GM12878 (cell line): ENCODE data around the gene PIGQ. TPM values are rescaled to one million over a fixed set of nuclear protein-coding genes. Genes with fewer than 3 reads are reported as not detected.

Experiments
- ATAC-seq: fragments of 200-7000 bp; cut with Tn5 transposase; 3 replicates; pipeline ENCODE4 v1.9.1; 2020; ENCODE audit warnings: mild to moderate bottlenecking, moderate library complexity
- BruUV-seq: library from RNA; stranded (reverse); fragments of 400-500 nt; replicated peaks from 2 replicates; lab custom pipeline; 2021; lab: Mats Ljungman, UMichigan
- CTCF ChIA-PET: fragments of 300-600 bp; sonication (Branson Sonifier 250); formaldehyde crosslinking; extraction: SDS; loops from one replicate; lab custom pipeline; 2021; ENCODE audit warnings: inconsistent platforms; lab: Yijun Ruan, JAX
- POLR2A ChIA-PET: fragments of 350-600 bp; formaldehyde crosslinking; extraction: SDS; loops from one replicate; lab custom pipeline; 2021; ENCODE audit warnings: inconsistent platforms; lab: Charles Lee
- RAD21 ChIA-PET: fragments of 300-600 bp; sonication (Branson Sonifier 250); formaldehyde crosslinking; loops from one replicate; lab custom pipeline; 2023; ENCODE audit warnings: antibody characterized with exemption; ENCODE audit not compliant: unreplicated experiment; lab: Charles Lee
- SMC1A ChIA-PET: fragments of 300-600 bp; sonication (Branson Sonifier 250); formaldehyde crosslinking; loops from one replicate; lab custom pipeline; 2023; ENCODE audit not compliant: unreplicated experiment, uncharacterized antibody; lab: Charles Lee
- DNase-seq: peaks from one replicate; pipeline ENCODE4 v3.0.0-alpha.2; 2011; ENCODE audit warnings: low read depth, low spot score
- FAIRE-seq: peaks from 3 replicates; lab custom pipeline; 2011; peaks lifted over from hg19 to GRCh38; lab: Jason Lieb, UNC
- H2AFZ ChIP-seq: 2 replicates; pipeline ENCODE4 v1.6.0; 2011; ENCODE audit warnings: low read depth, low read length, control low read depth; ENCODE audit not compliant: control insufficient read depth
- H3K27ac ChIP-seq: 2 replicates; pipeline ENCODE4 v1.5.1; 2011; ENCODE audit warnings: control low read depth; ENCODE audit not compliant: control insufficient read depth, insufficient read depth
- H3K27me3 ChIP-seq, 2 experiments: replicated peaks in 1 of 2; 2 replicates each; pipeline versions ENCODE4 v1.6.0 to v1.6.1; 2011; ENCODE audit warnings: low read length in 1 of 2; ENCODE audit not compliant: control insufficient read depth in 2 of 2, insufficient read depth in 2 of 2
- H3K36me3 ChIP-seq, 2 experiments: 2 replicates each; pipeline ENCODE4 v1.5.1; 2011; ENCODE audit warnings: low read length in 1 of 2; ENCODE audit not compliant: control insufficient read depth in 2 of 2, insufficient read depth in 2 of 2
- H3K4me1 ChIP-seq: 2 replicates; pipeline ENCODE4 v1.6.1; 2011; ENCODE audit warnings: mild to moderate bottlenecking, low read length, moderate library complexity, mixed read lengths; ENCODE audit not compliant: control insufficient read depth, insufficient read depth
- H3K4me2 ChIP-seq: 2 replicates; pipeline ENCODE4 v1.6.0; 2011; ENCODE audit warnings: control low read depth; ENCODE audit not compliant: control insufficient read depth, insufficient read depth
- H3K4me3 ChIP-seq: fragments of 200-600 bp; sonication (generic); 2 replicates; pipeline ENCODE4 v1.5.1; 2016
- H3K79me2 ChIP-seq: 2 replicates; pipeline ENCODE4 v1.6.0; 2011; ENCODE audit warnings: low read length; ENCODE audit not compliant: control insufficient read depth, insufficient read depth
- H3K9ac ChIP-seq: 2 replicates; pipeline ENCODE4 v1.8.0; 2011; ENCODE audit warnings: low read length, control low read depth, mixed read lengths; ENCODE audit not compliant: control insufficient read depth, insufficient read depth
- H3K9me3 ChIP-seq: replicated peaks from 3 replicates; pipeline ENCODE4 v1.5.1; 2011; ENCODE audit warnings: mild to moderate bottlenecking, low read length; ENCODE audit not compliant: control insufficient read depth, insufficient read depth
- H4K20me1 ChIP-seq: 2 replicates; pipeline ENCODE4 v1.6.0; 2011; ENCODE audit not compliant: control insufficient read depth, insufficient read depth
- CBX5 ChIP-seq: sonication (generic); IDR thresholded peaks from 2 replicates; pipeline ENCODE4 v1.6.1; 2016; ENCODE audit warnings: low read depth, moderate library complexity, mild to moderate bottlenecking, inconsistent platforms
- CTCF ChIP-seq, 3 experiments: IDR thresholded peaks in 2 of 3; conservative IDR thresholded peaks in 1 of 3; 2 replicates each; pipeline ENCODE4 v1.5.1; 2011; ENCODE audit warnings: low read depth in 3 of 3, low read length in 3 of 3, mild to moderate bottlenecking in 3 of 3, control low read depth in 2 of 3, moderate library complexity in 2 of 3, inconsistent platforms in 1 of 3, mixed read lengths in 1 of 3; ENCODE audit not compliant: control insufficient read depth in 2 of 3, insufficient read depth in 1 of 3; ENCODE audit errors: extremely low read depth in 1 of 3
- RAD21 ChIP-seq: IDR thresholded peaks from 2 replicates; pipeline ENCODE4 v1.6.1; 2011; ENCODE audit warnings: mild to moderate bottlenecking, low read depth, low read length, moderate library complexity; ENCODE audit not compliant: insufficient read depth
- SMC3 ChIP-seq: IDR thresholded peaks from 2 replicates; pipeline ENCODE4 v1.6.1; 2011; ENCODE audit warnings: low read length, improper control_type of control experiment, borderline replicate concordance
- WGBS: methylation state at CpG from one replicate; pipeline ENCODE4 v1.1.6; 2016; ENCODE audit warnings: low lambda C conversion rate; ENCODE audit not compliant: insufficient replicate concordance, insufficient coverage; ENCODE audit errors: missing lambda C conversion rate; 5-methylcytosine and 5-hydroxymethylcytosine counted together
- in situ Hi-C: fragments of 300-500 bp; cut with MboI; formaldehyde crosslinking; loops from 9 replicates; pipeline ENCODE4 v1.14.3; 2018; ENCODE audit warnings: mixed read lengths
- intact Hi-C: fragments of 100-400 bp; cut with micrococcal nuclease; formaldehyde crosslinking; loops from one replicate; pipeline ENCODE4 v1.14.2; 2022; ENCODE audit not compliant: unreplicated experiment
- polyA plus RNA-seq, 11 experiments: library from polyadenylated mRNA; depleted of rRNA in 4 of 11; unstranded in 6 of 11; stranded (reverse) in 5 of 11; fragments of >200 nt; fragmentation: Nextera tagmentation in 4 of 11; fragmentation: Illumina TruSeq in 1 of 11; extraction: Ambion mirVana in 4 of 11; extraction: Trizol in 1 of 11; gene quantifications; 1 replicate in 1 of 11; 2 replicates in 10 of 11; pipeline versions ENCODE4 v1.2.1 to v1.2.3, GENCODE V29; 2011 to 2016; ENCODE audit warnings: inconsistent platforms in 2 of 11, missing spikeins in 2 of 11, low read depth in 1 of 11
- total RNA-seq, 4 experiments: library from RNA; depleted of rRNA in 3 of 4; stranded (reverse); fragments of >200 nt in 3 of 4; fragmentation: Illumina TruSeq in 1 of 4; extraction: Trizol in 1 of 4; gene quantifications; 2 replicates each; pipeline versions ENCODE4 v1.2.1 to v1.2.3, GENCODE V29; 2013 to 2021

Gene PIGQ
- total and polyA plus RNA-seq, 10 of the 15 experiments (the other 5 are each of a cell fraction or from before 2014, with no cell fraction given), result 1.8 to 31.3 (median 17.5) TPM; not detected in 1

GRCh38 chr16:600781-601180 is 31.0 kb downstream of the PIGQ start:
- ATAC-seq, result peak; percentile 58
- Histone ChIP-seq H3K9me3 (no peaks in the 10 kb centered on the region; the same call in 2 of the 3 replicates), H3K4me2 (no peak overlapping the region), H3K27me3 (no peaks in the 10 kb centered on the region), H2AFZ (no peak overlapping the region), H3K79me2 (no peaks in the 10 kb centered on the region), H3K4me3 (no peak overlapping the region), H3K9ac (no peak overlapping the region), H4K20me1 (no peaks in the 10 kb centered on the region), H3K27ac (no peak overlapping the region), H3K36me3 (peaks cover 0 to 4% of the 10 kb centered on the region in 2 experiments; a peak in 2 of 4 replicates), H3K4me1 (no peaks in the 10 kb centered on the region; the same call in 1 of the 2 replicates)
- POLR2A ChIA-PET, result no interaction called here
- SMC1A ChIA-PET, result interaction anchor here (1.1 kb wide), 1 partner anchor 75 kb away, joined by 3 read pairs; no protein-coding TSS in a partner anchor
- RAD21 ChIA-PET, result interaction anchor here (1.4 kb wide), 1 partner anchor 74 kb away, joined by 3 read pairs; the partner anchor contains the start of gene CAPN15
- no peak for FAIRE-seq
- 42% methylated on average over 7 of the region's 7 CpGs for WGBS
- TF ChIP-seq SMC3 (peak; percentile 13; the same call in 1 of the 2 replicates), RAD21 (0 out of 2 replicates have a peak, but pooled peaks have one; percentile 5), CTCF (IDR thresholded peaks at IDR 0.05 in 2 of 3, conservative IDR thresholded peaks at IDR 0.05 in 1 of 3; ENCODE audit: control insufficient read depth in 2 of 3, extremely low read depth in 1 of 3, insufficient read depth in 1 of 3, low read depth in 3 of 3, low read length in 3 of 3) (peak; percentile 13 to 28 (median 22); a peak in 3 of 6 replicates), CBX5 (no peak)
- BruUV-seq, result no TSS peak
- in situ Hi-C loops (no loop called here), intact Hi-C loops (no loop called here)
- CTCF ChIA-PET, result interaction anchor here (0.6 to 2.0 kb wide), 4 partner anchors 9 to 166 kb away, joined by 3 to 5 read pairs (median 4); partner anchors contain the start of gene NHLRC4
- no peak for DNase-seq
